Progenitor cell of endocrine pancreas (in vitro differentiated cells): ENCODE data around the gene ENPP3. TPM values are rescaled to one million over a fixed set of nuclear protein-coding genes. Genes with fewer than 3 reads are reported as not detected.

Experiments
- DNase-seq: peaks from one replicate; pipeline ENCODE4 v3.0.0; 2021; ENCODE audit warnings: low spot score; ENCODE audit not compliant: unreplicated experiment
- H3K27ac Mint-ChIP-seq: 2 replicates; pipeline ENCODE4 v1.8.0; 2021; ENCODE audit warnings: mild to moderate bottlenecking, moderate library complexity, mixed read lengths
- H3K27me3 Mint-ChIP-seq: 2 replicates; pipeline ENCODE4 v1.8.0; 2021; ENCODE audit warnings: mixed read lengths
- H3K36me3 Mint-ChIP-seq: 2 replicates; pipeline ENCODE4 v1.8.0; 2022; ENCODE audit warnings: mixed read lengths; ENCODE audit not compliant: insufficient read depth
- H3K4me1 Mint-ChIP-seq: 2 replicates; pipeline ENCODE4 v1.8.0; 2021; ENCODE audit warnings: low read depth, mixed read lengths
- H3K4me3 Mint-ChIP-seq: 2 replicates; pipeline ENCODE4 v1.8.0; 2021; ENCODE audit warnings: low read depth, mild to moderate bottlenecking, moderate library complexity, mixed read lengths
- H3K9me3 Mint-ChIP-seq: 2 replicates; pipeline ENCODE4 v1.8.0; 2021; ENCODE audit warnings: low read depth, mixed read lengths
- total RNA-seq: library from RNA; stranded (reverse); gene quantifications from 2 replicates; pipeline ENCODE4 v1.2.1, GENCODE V29; 2021
- TF ChIP-seq, protein P1 (sequence below): fragments of 200-600 bp; sonication (generic); IDR thresholded peaks from one replicate; pipeline ENCODE4 v1.5.0; 2021; ENCODE audit warnings: antibody characterized with exemption, mild to moderate bottlenecking; ENCODE audit not compliant: unreplicated experiment

Gene ENPP3
- total RNA-seq, 1 donor from 2014 or later: not detected

DNA sequence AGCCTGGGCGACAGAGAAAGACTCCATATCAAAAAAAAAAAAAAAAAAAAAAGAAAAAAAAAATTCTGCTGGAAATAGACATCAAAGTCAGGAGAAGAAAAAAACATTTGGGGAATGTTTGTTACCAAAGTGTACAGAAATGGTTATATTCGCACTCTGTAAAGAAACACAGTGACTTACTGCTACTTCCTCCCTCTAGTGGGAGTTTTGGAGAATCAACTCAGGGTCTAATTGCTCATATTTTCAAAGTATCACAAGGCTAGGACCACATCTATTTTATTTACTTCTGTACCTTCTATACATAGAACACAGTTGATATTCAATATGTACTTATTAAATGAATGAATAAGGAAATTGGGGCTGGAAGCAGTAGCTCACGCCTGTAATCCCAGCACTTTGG is 39.7 kb upstream of the ENPP3 start:
- no peak for DNase-seq
- Mint-ChIP-seq H3K36me3 (peaks cover 36% of the 10 kb centered on the region), H3K9me3 (no peaks in the 10 kb centered on the region), H3K4me3 (no peak overlapping the region), H3K4me1 (no peaks in the 10 kb centered on the region), H3K27me3 (no peaks in the 10 kb centered on the region), H3K27ac (no peak overlapping the region)
- TF ChIP-seq, protein P1, sequence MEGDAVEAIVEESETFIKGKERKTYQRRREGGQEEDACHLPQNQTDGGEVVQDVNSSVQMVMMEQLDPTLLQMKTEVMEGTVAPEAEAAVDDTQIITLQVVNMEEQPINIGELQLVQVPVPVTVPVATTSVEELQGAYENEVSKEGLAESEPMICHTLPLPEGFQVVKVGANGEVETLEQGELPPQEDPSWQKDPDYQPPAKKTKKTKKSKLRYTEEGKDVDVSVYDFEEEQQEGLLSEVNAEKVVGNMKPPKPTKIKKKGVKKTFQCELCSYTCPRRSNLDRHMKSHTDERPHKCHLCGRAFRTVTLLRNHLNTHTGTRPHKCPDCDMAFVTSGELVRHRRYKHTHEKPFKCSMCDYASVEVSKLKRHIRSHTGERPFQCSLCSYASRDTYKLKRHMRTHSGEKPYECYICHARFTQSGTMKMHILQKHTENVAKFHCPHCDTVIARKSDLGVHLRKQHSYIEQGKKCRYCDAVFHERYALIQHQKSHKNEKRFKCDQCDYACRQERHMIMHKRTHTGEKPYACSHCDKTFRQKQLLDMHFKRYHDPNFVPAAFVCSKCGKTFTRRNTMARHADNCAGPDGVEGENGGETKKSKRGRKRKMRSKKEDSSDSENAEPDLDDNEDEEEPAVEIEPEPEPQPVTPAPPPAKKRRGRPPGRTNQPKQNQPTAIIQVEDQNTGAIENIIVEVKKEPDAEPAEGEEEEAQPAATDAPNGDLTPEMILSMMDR: peak; percentile 60

DNA sequence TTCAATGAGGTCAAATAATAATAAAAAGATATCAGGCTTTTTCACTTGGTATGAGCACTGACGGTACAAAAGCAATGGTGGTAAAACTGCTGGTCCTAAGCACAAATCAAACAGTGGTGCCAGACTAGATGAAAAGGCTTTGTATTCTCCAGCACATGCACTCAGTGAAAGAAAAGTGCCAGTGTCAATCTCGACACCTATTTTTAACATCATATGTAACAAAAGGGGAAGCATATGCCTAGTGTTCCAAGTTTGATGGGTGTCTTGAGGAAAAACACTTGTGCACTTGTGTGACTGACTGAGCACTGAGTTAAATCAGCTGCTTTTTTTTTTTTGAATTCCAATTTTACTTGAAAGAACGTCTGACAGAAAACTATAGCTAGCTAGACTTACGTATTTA is 36.4 kb upstream of the ENPP3 start:
- Mint-ChIP-seq H3K27ac (no peak overlapping the region), H3K4me3 (no peak overlapping the region), H3K4me1 (no peaks in the 10 kb centered on the region), H3K9me3 (no peaks in the 10 kb centered on the region), H3K27me3 (no peaks in the 10 kb centered on the region), H3K36me3 (peaks cover 24% of the 10 kb centered on the region)
- TF ChIP-seq, protein P1: no peak
- DNase-seq: no peak

GRCh38 chr6:131602781-131603312 is 34.3 kb upstream of the ENPP3 start:
- TF ChIP-seq, protein P1: no peak
- DNase-seq: no peak
- H3K27me3 Mint-ChIP-seq: no peaks in the 10 kb centered on the region
- no peaks in the 10 kb centered on the region for H3K9me3 Mint-ChIP-seq
- H3K4me3 Mint-ChIP-seq: no peak overlapping the region
- peaks cover 27% of the 10 kb centered on the region for H3K36me3 Mint-ChIP-seq
- no peaks in the 10 kb centered on the region for H3K4me1 Mint-ChIP-seq
- no peak overlapping the region for H3K27ac Mint-ChIP-seq

DNA sequence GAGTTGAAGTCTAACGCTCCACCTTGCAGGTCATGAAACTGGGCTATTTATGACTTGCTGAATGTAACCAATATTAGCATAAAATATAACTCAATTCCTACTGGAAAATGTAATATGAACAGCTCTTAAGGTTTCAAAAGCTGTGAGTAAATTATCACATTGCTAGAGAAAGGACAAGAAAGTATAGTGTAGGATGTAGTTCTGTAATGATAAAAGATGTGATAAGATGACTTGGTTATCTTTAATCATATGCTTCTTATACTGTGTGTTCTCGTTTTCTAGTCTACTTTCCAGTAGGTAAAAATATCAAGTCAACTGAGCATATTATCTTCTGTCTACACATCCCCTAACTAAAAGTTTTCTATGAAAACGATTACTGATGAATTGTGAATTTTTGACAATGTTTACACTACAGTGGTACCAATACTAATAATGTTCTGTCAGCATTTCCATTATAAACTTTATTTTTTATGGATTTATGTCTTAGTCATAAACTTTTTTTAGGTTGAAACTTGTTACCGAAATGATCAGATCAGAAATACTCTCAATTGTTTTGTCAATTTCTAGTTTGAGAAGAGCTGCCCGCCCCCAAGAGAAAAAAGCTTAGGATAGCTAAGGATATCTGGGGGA is 23.7 kb upstream of the ENPP3 start:
- no peak for DNase-seq
- peaks cover 9% of the 10 kb centered on the region for H3K36me3 Mint-ChIP-seq
- no peaks in the 10 kb centered on the region for H3K27me3 Mint-ChIP-seq
- TF ChIP-seq, protein P1: no peak
- H3K9me3 Mint-ChIP-seq: no peaks in the 10 kb centered on the region
- H3K27ac Mint-ChIP-seq: no peak overlapping the region
- H3K4me1 Mint-ChIP-seq: no peaks in the 10 kb centered on the region
- H3K4me3 Mint-ChIP-seq: no peak overlapping the region

- no peak for DNase-seq
- Mint-ChIP-seq H3K4me3 (no peak overlapping the region), H3K36me3 (peaks cover 10% of the 10 kb centered on the region), H3K27me3 (no peaks in the 10 kb centered on the region), H3K9me3 (no peaks in the 10 kb centered on the region), H3K27ac (no peak overlapping the region), H3K4me1 (no peaks in the 10 kb centered on the region)
- TF ChIP-seq, protein P1: no peak
These were observed 21.8 kb upstream of the ENPP3 start for GRCh38 chr6:131615275-131615674.
